HT1080 (cell line): ENCODE results near the gene TCF23. TPM values are rescaled to one million over a fixed set of nuclear protein-coding genes. Genes with fewer than 3 reads are reported as not detected.
A peak's percentile ranks its signal among the peaks of the same experiment; 100 is the strongest.
"Not testable (repeated sequence)": the region's sequence is repeated elsewhere in the genome, so short reads cannot be mapped to it uniquely, and the experiment has no call there.

Experiments
- DNase-seq: peaks from one replicate; pipeline ENCODE4 v3.0.0-alpha.2; 2015; ENCODE audit warnings: low read depth
- total RNA-seq: library from RNA; depleted of rRNA; stranded (reverse); fragments of >200 nt; shearing (Covaris generic); gene quantifications from 2 replicates; pipeline ENCODE4 v1.2.3, GENCODE V29; 2014

The TCF23 gene
- total RNA-seq, 1 experiment from 2014 or later, result not detected

DNA sequence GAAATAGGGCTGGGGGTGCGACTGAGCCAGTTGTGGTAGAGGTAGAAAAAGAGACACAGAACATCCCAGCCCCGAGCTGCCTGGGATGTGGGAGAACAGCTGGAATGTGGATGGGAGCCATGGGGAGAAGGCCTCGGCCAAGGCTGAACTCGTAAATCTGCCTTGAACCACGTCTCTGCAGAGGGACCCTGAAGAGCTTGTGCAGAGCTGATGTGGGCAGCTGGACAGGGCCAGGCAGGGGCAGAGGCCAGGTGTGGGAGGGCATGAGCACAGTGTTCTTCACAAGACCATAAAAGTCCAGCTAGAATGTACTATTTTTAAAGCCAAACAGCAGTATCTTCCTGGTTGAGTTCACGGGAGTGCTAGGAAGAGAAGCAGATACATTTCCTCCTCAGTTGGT, 5.7 kb downstream of the TCF23 start:
- no peak for DNase-seq

DNA sequence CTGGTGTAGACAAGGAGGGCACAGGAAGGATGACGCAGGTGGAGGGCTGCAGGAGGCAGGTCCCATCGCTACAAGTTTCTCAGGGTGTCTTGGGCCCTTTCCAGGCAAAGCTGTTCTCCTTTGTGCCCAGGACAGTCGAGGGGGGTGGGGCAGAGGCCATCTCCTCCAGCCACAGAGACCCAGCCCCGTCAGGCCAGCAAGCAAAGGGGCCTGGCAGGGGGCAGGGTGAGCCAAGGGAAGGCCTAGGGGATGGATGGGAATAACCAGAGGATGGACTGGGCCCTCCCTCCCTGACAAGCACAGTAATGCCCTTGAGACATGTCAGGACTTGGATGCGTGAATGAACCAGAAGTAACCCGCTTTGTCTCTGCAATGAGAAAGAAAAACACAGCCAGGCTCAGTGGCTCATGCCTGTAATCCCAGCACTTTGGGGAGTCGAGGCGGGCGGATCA, 6.3 kb downstream of the TCF23 start:
- no peak for DNase-seq

GRCh38 chr2:27158468-27158867, 9.7 kb downstream of the TCF23 start:
- no peak for DNase-seq

GRCh38 chr2:27159271-27159670, 10.5 kb downstream of the TCF23 start:
- DNase-seq, result no peak

DNA sequence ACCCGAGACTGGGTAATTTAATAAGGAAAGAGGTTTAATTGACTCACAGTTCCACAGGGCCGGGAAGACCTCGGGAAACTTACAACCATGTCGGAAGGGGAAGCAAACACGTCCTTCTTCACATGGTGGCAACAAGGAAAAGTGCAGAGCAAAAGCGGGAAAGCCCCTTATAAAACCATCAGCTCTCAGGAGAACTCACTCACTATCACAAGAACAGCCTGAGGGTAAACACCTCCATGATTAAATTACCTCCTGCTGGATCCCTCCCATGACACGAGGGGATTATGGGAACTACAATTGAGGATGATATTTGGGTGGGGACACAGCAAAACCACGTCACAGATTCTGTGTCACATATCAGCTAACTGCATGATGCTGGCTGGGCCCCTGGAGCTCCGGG, 11.4 kb downstream of the TCF23 start:
- DNase-seq, result no peak

DNA sequence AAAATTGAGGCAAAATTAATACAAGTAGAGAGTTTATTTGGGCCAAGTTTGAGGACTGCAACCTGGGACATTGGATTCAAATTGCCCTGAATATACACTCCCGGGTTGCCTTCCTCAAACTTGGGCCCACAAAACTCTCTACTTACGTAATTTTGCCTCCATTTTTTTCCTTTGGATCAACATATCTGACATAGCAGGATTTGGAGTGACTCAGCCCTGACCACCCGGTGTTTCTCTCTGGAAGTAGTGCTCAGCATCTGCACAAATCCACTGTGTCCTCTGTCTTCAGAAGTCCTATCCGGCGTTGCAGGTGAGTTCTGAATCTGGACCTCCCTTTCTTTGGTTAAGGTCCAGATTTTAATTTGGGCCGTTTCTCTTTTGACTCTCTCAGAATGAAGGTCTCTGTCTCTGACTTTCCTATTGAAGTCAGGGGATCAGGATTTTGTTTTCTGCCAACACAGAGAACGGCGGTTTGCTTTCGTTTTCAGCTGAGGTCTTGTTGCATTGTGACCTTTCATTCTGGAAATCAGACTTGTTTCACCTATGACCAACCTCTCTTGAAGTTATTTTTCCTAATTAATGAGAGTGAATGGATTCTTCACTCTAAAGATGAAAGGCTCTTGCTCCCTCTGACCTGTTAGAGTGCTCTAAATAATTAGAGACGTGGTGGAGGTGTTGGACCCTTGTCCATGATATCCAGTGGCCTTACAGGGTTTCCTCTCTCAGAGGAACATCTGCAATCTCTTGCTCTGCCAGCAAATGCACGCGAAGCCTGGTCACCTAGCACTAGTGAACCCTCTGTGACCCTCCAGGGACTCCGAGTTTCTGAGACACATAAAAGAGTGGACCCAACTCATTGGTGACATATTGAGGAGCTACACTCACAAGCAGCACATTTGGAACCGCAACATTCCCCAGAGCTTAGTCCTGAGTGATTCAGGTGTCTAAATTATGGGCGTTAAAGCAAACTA, 13.6 kb downstream of the TCF23 start:
- DNase-seq, result peak; percentile 62

- DNase-seq, result no peak
Observed at GRCh38 chr2:27164960-27165763, 16.4 kb downstream of the TCF23 start.

- DNase-seq, result no peak
Observed at GRCh38 chr2:27170581-27171337, 22.0 kb downstream of the TCF23 start.

DNA sequence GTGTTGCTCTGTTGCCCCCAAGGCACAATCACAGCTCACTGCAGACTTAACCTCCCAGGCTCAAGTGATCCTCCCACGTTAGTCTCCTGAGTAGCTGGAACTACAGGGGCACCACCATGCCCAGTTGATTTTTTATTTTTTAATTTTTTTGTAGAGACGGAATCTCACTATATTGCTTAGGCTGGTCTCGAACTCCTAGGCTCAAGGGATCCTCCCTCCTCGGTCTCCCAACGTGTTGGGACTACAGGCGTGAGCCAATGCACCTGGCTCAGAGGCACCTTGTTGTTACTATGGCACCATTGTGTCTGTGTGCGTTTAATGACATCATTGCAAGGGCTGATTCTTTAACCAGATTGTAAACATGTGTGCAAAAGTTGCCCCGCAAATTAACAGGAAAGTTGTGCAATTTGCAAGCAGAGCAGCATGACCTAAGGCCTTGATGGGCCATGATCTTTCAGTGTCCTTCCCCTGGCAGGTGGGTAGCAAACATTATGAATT, 22.6 kb downstream of the TCF23 start:
- no peak for DNase-seq

DNA sequence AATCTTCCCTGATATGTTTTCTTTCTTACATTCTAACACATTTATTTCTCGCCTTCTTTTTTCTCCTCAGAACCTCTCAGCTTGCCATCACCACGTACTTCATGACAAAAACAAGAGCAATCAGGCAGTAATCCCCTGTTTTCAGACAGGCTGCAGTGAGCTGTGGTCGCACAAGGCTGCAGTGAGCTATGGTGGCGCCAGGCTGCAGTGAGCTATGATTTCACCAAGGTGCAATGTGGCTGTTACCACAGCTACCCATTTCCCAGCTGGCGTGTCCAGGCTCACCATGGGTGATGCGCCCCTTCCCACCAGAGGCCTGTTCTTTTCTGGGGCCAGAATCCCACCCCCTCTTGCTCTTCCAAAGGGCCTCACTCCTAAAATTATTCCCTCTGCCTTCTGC, 25.8 kb downstream of the TCF23 start:
- DNase-seq, result peak; percentile 10

GRCh38 chr2:27175330-27175729, 26.5 kb downstream of the TCF23 start:
- DNase-seq, result no peak

DNA sequence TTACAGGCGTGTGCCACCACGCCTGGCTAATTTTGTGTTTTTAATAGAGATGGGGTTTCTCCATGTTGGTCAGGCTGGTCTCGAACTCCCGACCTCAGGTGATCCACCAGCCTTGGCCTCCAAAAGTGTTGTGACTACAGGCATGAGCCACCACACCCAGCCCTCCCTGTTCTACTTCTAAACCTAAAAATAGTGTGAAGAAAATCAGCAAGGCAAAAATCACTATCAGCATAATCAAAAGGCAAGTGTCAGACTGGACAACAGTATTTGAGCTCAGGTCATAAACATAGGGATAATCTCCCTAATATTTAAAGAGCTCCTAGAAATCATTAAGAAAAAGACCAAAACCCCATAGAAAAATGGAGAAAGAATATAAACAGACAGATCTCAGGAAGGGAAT, 27.0 kb downstream of the TCF23 start:
- not testable (repeated sequence) for DNase-seq

GRCh38 chr2:27177441-27178351, 28.9 kb downstream of the TCF23 start:
- DNase-seq, result no peak

- no peak for DNase-seq
Observed at GRCh38 chr2:27178469-27178868, 29.7 kb downstream of the TCF23 start.

- DNase-seq, result no peak
Observed at GRCh38 chr2:27179344-27180000, 30.7 kb downstream of the TCF23 start.

GRCh38 chr2:27182346-27182745, 33.5 kb downstream of the TCF23 start:
- DNase-seq, result no peak

DNA sequence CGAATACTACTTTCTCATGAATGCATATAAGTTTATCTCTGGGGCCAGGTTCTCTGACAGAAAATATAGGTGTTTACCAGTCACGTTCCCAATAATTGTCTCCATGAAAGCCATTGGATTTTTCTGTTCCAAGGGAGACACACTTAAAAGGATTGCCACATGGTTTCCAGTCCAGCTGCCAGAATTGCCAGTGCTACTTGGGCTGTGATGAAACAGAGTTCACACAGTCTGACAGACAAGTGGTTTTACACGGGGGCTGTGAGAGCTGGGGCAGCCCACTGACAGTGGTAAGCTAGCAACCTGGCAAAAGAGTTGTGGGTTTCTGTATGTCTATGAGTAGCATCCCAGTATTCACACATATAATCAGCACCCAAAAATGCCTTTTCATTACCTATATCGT, 35.3 kb downstream of the TCF23 start:
- no peak for DNase-seq

- no peak for DNase-seq
Observed at GRCh38 chr2:27185331-27186026, 36.7 kb downstream of the TCF23 start.
